ENCODE data around the gene SETX.

DNA sequence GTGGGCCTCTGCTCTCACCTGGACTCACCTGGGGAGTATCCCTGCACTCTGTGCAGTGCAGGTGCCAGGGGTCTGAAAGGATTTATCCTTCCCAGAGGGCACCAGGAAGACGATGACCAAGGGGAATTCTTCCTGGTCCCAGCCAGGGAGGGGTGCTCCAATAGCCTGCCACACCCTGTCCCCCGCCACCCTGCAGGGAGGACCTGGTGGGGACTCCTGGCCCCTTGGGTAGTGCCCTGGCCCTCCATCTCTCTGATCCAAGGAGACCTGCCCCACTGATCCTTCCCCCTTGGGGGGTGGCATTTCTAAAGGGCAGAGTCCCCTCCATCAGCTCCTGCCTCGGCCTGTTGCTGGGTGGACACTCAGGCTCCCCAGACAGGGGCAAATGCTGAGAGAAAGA is 122.3 kb downstream of the SETX start:
- TF ChIP-seq ZNF777 (CRISPR knock-in tag; IDR thresholded peaks at IDR 0.05) (no peak), POLR2A (IDR thresholded peaks at IDR 0.05; ENCODE audit: insufficient read depth in 1 of 2, low read depth in 2 of 2, low read length in 2 of 2) (no peak), TBL1XR1 (IDR thresholded peaks at IDR 0.05; ENCODE audit: borderline replicate concordance, low read length, partially characterized antibody) (no peak), ZNF724P (CRISPR knock-in tag; IDR thresholded peaks at IDR 0.05; ENCODE audit: borderline replicate concordance) (no peak)
- TF ChIP-seq, protein P1, sequence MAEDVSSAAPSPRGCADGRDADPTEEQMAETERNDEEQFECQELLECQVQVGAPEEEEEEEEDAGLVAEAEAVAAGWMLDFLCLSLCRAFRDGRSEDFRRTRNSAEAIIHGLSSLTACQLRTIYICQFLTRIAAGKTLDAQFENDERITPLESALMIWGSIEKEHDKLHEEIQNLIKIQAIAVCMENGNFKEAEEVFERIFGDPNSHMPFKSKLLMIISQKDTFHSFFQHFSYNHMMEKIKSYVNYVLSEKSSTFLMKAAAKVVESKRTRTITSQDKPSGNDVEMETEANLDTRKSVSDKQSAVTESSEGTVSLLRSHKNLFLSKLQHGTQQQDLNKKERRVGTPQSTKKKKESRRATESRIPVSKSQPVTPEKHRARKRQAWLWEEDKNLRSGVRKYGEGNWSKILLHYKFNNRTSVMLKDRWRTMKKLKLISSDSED (CRISPR knock-in tag; IDR thresholded peaks at IDR 0.05) = no peak
